ENCODE data around the gene ITIH5. TPM values are rescaled to one million over a fixed set of nuclear protein-coding genes. Genes with fewer than 3 reads are reported as not detected.
"Not testable (repeated sequence)": the region's sequence is repeated elsewhere in the genome, so short reads cannot be mapped to it uniquely, and the experiment has no call there.

Gene ITIH5
- total RNA-seq, 1 experiment from 2014 or later: not detected

DNA sequence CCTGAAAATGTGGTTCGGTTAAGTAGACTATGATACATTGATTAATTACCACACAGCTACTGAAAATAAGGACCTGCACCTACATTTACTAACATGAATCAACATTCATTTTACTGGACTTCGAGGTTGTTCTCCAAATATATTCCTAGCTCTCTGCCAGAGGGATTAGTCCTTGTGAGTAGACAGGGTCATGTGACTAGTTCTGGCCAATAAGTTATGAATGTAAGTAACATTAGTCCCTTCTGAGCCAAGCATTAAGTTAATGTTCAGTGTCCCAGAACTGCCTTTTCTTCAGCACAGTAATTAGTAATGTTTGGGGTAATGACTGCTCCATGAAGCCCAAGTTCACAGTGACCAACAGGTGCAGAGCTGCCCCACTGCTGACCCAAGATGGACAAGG lies 9.2 kb downstream of the ITIH5 start:
- BruUV-seq (replicated peaks): no TSS peak
- H3K36me3 Mint-ChIP-seq (ENCODE audit: insufficient read depth, unreplicated experiment): no peaks in the 10 kb centered on the region
- no peaks in the 10 kb centered on the region for H3K4me1 Mint-ChIP-seq (ENCODE audit: insufficient read depth, unreplicated experiment)
- intact Hi-C loops (cut with micrococcal nuclease): no loop called here
- POLR2A ChIA-PET: no interaction called here
- no peak overlapping the region for H3K4me3 Mint-ChIP-seq (ENCODE audit: unreplicated experiment)
- H3K27ac Mint-ChIP-seq (ENCODE audit: low read depth, unreplicated experiment): no peak overlapping the region
- CTCF ChIA-PET: interaction anchor here (1.1 kb wide), 1 partner anchor 29 kb away, joined by 4 read pairs; no protein-coding TSS in a partner anchor
- H3K27me3 Mint-ChIP-seq (ENCODE audit: insufficient read depth, unreplicated experiment): peaks cover 5% of the 10 kb centered on the region
- H3K9me3 Mint-ChIP-seq (ENCODE audit: unreplicated experiment): no peaks in the 10 kb centered on the region
- DNase-seq (ENCODE audit: unreplicated experiment): no peak
- no peak for TF ChIP-seq CTCF (IDR thresholded peaks at IDR 0.05; ENCODE audit: unreplicated experiment)

DNA sequence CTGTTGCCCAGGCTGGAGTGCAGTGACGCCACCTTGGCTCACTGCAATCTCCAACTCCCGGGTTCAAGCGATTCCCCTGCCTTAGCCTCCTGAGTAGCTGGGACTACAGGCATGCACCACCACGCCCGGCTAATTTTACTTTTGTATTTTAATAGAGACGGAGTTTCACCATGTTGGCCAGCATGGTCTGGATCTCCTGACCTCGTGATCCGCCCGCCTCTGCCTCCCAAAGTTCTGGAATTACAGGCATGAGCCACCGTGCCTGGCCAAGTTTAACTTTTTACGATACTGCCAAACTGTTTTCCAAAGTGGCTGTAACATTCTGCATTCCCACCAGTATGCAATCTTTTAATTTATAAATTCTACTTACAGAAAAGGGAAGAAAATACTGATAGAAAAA lies 9.7 kb downstream of the ITIH5 start:
- H3K27ac Mint-ChIP-seq (ENCODE audit: low read depth, unreplicated experiment); DNase-seq (ENCODE audit: unreplicated experiment): not testable (repeated sequence)

GRCh38 chr10:7651853-7652470 lies 14.8 kb downstream of the ITIH5 start:
- TF ChIP-seq CTCF (IDR thresholded peaks at IDR 0.05; ENCODE audit: unreplicated experiment): no peak
- peak overlapping the region; percentile 75 for H3K27ac Mint-ChIP-seq (ENCODE audit: low read depth, unreplicated experiment)
- DNase-seq (ENCODE audit: unreplicated experiment): no peak
- H3K4me3 Mint-ChIP-seq (ENCODE audit: unreplicated experiment): no peak overlapping the region
- no TSS peak for BruUV-seq (replicated peaks)
- no peaks in the 10 kb centered on the region for H3K9me3 Mint-ChIP-seq (ENCODE audit: unreplicated experiment)
- H3K27me3 Mint-ChIP-seq (ENCODE audit: insufficient read depth, unreplicated experiment): no peaks in the 10 kb centered on the region
- POLR2A ChIA-PET: interaction anchor here (1.1 kb wide), 1 partner anchor 11 kb away, joined by 8 read pairs; no protein-coding TSS in a partner anchor
- CTCF ChIA-PET: interaction anchor here (1.2 kb wide), 1 partner anchor 12 kb away, joined by 3 read pairs; no protein-coding TSS in a partner anchor
- H3K36me3 Mint-ChIP-seq (ENCODE audit: insufficient read depth, unreplicated experiment): no peaks in the 10 kb centered on the region
- peaks cover 13% of the 10 kb centered on the region for H3K4me1 Mint-ChIP-seq (ENCODE audit: insufficient read depth, unreplicated experiment)
- intact Hi-C loops (cut with micrococcal nuclease): no loop called here

More for the DNA sequence above, 9.7 kb downstream of the ITIH5 start:
- H3K4me1 Mint-ChIP-seq (ENCODE audit: insufficient read depth, unreplicated experiment); H3K9me3 Mint-ChIP-seq (ENCODE audit: unreplicated experiment); H3K27me3 Mint-ChIP-seq (ENCODE audit: insufficient read depth, unreplicated experiment); H3K4me3 Mint-ChIP-seq (ENCODE audit: unreplicated experiment); H3K36me3 Mint-ChIP-seq (ENCODE audit: insufficient read depth, unreplicated experiment); POLR2A ChIA-PET; BruUV-seq (replicated peaks); intact Hi-C loops (cut with micrococcal nuclease): not testable (repeated sequence)
- CTCF ChIA-PET: interaction anchor here (1.1 kb wide), 1 partner anchor 29 kb away, joined by 4 read pairs; no protein-coding TSS in a partner anchor

- ChIA-PET POLR2A (interaction anchor here (0.6 kb wide), 1 partner anchor 316 kb away, joined by 3 read pairs; no protein-coding TSS in a partner anchor), CTCF (interaction anchor here (0.6 kb wide), 1 partner anchor 46 kb away, joined by 3 read pairs; no protein-coding TSS in a partner anchor)
- no peaks in the 10 kb centered on the region for H3K27me3 Mint-ChIP-seq (ENCODE audit: insufficient read depth, unreplicated experiment)
- H3K9me3 Mint-ChIP-seq (ENCODE audit: unreplicated experiment): no peaks in the 10 kb centered on the region
- no TSS peak for BruUV-seq (replicated peaks)
- H3K4me1 Mint-ChIP-seq (ENCODE audit: insufficient read depth, unreplicated experiment): peaks cover 13% of the 10 kb centered on the region
- no peak overlapping the region for H3K4me3 Mint-ChIP-seq (ENCODE audit: unreplicated experiment)
- peak; percentile 71 for DNase-seq (ENCODE audit: unreplicated experiment)
- intact Hi-C loops (cut with micrococcal nuclease): no loop called here
- H3K36me3 Mint-ChIP-seq (ENCODE audit: insufficient read depth, unreplicated experiment): no peaks in the 10 kb centered on the region
- no peak overlapping the region for H3K27ac Mint-ChIP-seq (ENCODE audit: low read depth, unreplicated experiment)
- TF ChIP-seq CTCF (IDR thresholded peaks at IDR 0.05; ENCODE audit: unreplicated experiment): no peak
Observed at GRCh38 chr10:7649673-7650300, 17.0 kb downstream of the ITIH5 start.
